RWPE2 (cell line): ENCODE measurements around the gene KIF19.

Source experiments
- ATAC-seq: fragments of 200-7000 bp; cut with Tn5 transposase; 3 replicates; pipeline ENCODE4 v1.9.1; 2021; ENCODE audit warnings: low read depth
- DNase-seq: peaks from one replicate; pipeline ENCODE4 v3.0.0-alpha.2; 2020; ENCODE audit warnings: low spot score
- H3K27ac ChIP-seq: fragments of 450-650 bp; 2 replicates; pipeline ENCODE4 v1.5.1; 2017; ENCODE audit warnings: mild to moderate bottlenecking; ENCODE audit not compliant: poor library complexity, severe bottlenecking
- H3K27me3 ChIP-seq: fragments of 250-450 bp; sonication (Bioruptor Pico); 2 replicates; pipeline ENCODE4 v1.5.1; 2021; ENCODE audit warnings: mild to moderate bottlenecking, moderate library complexity; ENCODE audit not compliant: insufficient read depth, poor library complexity, severe bottlenecking
- H3K36me3 ChIP-seq: fragments of 250-450 bp; sonication (Bioruptor Pico); 2 replicates; pipeline ENCODE4 v1.5.1; 2020; ENCODE audit warnings: low read depth, mild to moderate bottlenecking, moderate library complexity
- H3K4me1 ChIP-seq: fragments of 250-450 bp; sonication (Bioruptor Pico); 2 replicates; pipeline ENCODE4 v1.5.1; 2021; ENCODE audit warnings: mild to moderate bottlenecking, moderate library complexity; ENCODE audit not compliant: insufficient read depth, poor library complexity, severe bottlenecking
- H3K4me3 ChIP-seq: fragments of 250-450 bp; sonication (Bioruptor Pico); 2 replicates; pipeline ENCODE4 v1.5.1; 2021; ENCODE audit warnings: mild to moderate bottlenecking, moderate library complexity; ENCODE audit not compliant: severe bottlenecking
- H3K9me3 ChIP-seq: fragments of 250-450 bp; sonication (Bioruptor Pico); 2 replicates; pipeline ENCODE4 v1.5.1; 2021; ENCODE audit warnings: mild to moderate bottlenecking, moderate library complexity; ENCODE audit not compliant: severe bottlenecking
- CTCF ChIP-seq: fragments of 450-650 bp; IDR thresholded peaks from one replicate; pipeline ENCODE4 v1.5.1; 2017; ENCODE audit warnings: mild to moderate bottlenecking, moderate library complexity; ENCODE audit not compliant: poor library complexity, severe bottlenecking

The KIF19 gene

DNA sequence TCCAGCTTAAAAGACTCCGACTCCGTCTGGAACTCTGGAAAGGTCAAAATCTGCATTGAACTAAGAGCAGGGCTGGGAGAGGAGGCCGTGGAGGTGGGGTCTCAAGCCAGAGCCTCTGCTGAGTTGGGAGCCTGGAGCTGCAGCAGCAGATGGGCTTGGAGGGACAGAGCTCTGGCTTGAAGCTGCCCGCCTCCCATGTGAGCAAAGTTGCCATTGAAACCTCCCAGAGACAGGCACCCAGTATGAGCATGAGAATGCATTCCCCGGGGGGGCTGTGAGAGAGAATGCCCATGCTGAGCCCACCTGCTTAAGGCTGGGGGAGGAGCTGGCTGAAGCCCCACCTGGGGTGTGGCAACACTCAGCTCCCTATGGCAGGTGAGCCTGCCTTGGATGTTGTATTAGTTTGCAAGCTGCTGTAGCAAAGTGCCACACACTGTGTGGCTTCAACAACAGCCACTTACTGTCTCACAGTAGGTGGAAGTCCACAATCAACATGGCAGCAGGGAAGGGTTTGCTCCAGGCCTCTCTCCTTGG, 9.6 kb downstream of the KIF19 start:
- TF ChIP-seq CTCF: no peak
- DNase-seq (no peak), ATAC-seq (no peak)
- Histone ChIP-seq H3K4me1 (no peaks in the 10 kb centered on the region), H3K36me3 (no peaks in the 10 kb centered on the region), H3K4me3 (no peak overlapping the region), H3K9me3 (no peaks in the 10 kb centered on the region), H3K27me3 (no peaks in the 10 kb centered on the region), H3K27ac (no peak overlapping the region)

DNA sequence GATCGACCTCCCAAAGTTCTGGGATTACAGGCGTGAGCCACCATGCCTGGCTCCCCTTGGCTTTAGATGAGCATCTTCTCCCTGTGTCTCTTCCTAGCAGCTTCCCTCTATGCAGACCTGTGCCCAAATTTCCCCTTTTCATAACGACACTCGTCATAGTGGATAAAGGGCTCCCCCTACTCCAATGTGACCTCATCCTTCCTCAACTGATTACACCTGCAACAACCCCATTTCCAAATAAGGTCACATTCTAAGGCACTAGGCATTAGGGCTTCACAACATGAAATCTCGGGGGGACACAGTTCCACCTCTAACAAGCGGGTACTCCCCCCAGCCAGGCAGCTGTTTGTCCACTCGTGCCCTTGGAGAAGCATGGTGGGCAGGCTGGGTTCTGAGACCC, 10.3 kb downstream of the KIF19 start:
- Histone ChIP-seq H3K27me3 (no peaks in the 10 kb centered on the region), H3K36me3 (no peaks in the 10 kb centered on the region), H3K4me3 (no peak overlapping the region), H3K4me1 (no peaks in the 10 kb centered on the region), H3K9me3 (no peaks in the 10 kb centered on the region), H3K27ac (no peak overlapping the region)
- ATAC-seq (no peak), DNase-seq (no peak)
- no peak for TF ChIP-seq CTCF

DNA sequence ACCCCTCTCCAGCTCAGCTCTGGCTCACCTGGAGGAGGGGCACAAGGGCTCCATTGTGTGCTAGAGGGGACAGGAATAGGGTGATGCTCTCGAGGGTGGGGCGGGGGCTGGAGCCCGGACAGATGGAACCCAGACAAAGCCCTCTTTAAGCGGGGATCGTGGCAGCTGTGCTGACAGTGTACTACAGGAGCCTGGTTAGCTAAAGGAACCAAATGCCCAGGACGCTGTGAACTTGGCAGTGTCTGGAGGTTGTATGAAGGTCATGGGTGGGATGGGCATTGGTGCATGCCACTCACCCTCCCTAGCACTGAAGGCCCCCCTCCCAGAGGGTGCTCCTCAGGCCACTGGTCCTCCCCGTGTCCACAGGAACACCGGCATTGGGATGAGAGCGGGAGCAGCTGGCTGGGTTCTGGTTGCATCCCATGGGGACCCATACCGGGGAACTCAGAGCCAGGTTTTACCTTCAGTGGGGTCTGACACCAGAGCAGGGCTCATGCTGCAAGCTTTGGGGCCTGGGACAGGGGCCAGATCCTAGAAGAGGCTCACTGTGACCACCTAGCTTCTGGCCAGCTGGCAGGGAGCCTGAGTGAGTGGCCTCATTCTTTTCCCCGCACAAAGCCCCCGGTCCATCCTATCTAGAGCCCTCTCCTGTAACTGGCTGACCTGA, 11.9 kb downstream of the KIF19 start:
- Histone ChIP-seq H3K4me3 (no peak overlapping the region), H3K9me3 (no peaks in the 10 kb centered on the region), H3K36me3 (no peaks in the 10 kb centered on the region), H3K27me3 (no peaks in the 10 kb centered on the region), H3K27ac (no peak overlapping the region), H3K4me1 (no peaks in the 10 kb centered on the region)
- DNase-seq (no peak), ATAC-seq (no peak)
- no peak for TF ChIP-seq CTCF

- no peaks in the 10 kb centered on the region for H3K9me3 ChIP-seq
- H3K36me3 ChIP-seq: no peaks in the 10 kb centered on the region
- H3K27me3 ChIP-seq: no peaks in the 10 kb centered on the region
- H3K4me1 ChIP-seq: no peaks in the 10 kb centered on the region
- TF ChIP-seq CTCF: no peak
- ATAC-seq: no peak
- H3K27ac ChIP-seq: no peak overlapping the region
- DNase-seq: no peak
- no peak overlapping the region for H3K4me3 ChIP-seq
Observed at GRCh38 chr17:74339537-74340195, 13.6 kb downstream of the KIF19 start.
